Upper lobe of left lung (tissue), 6 donors: ENCODE measurements around the gene RBP3. TPM values are rescaled to one million over a fixed set of nuclear protein-coding genes. Genes with fewer than 3 reads are reported as not detected.
A peak's percentile ranks its signal among the peaks of the same experiment; 100 is the strongest.

Source experiments
- ATAC-seq, 2 donors: fragments of 200-7000 bp; cut with Tn5 transposase; one replicate each; pipeline ENCODE4 v1.9.1; 2022; ENCODE audit warnings: mild to moderate bottlenecking in 2 of 2, moderate library complexity in 2 of 2; ENCODE audit not compliant: low FRiP score in 2 of 2
- DNase-seq, 2 donors: peaks; one replicate each; pipeline ENCODE4 v3.0.0-alpha.2; 2019 to 2020
- H3K27ac ChIP-seq, 4 donors: fragments of 200-600 bp; sonication (generic); one replicate each; pipeline ENCODE4 v1.5.1; 2016 to 2019
- H3K27me3 ChIP-seq, 4 donors: fragments of 200-600 bp; sonication (generic); one replicate each; pipeline ENCODE4 v1.5.1; 2017 to 2019
- H3K36me3 ChIP-seq, 4 donors: fragments of 200-600 bp; sonication (generic); one replicate each; pipeline ENCODE4 v1.5.1; 2016 to 2019
- H3K4me1 ChIP-seq, 4 donors: fragments of 200-600 bp; sonication (generic); one replicate each; pipeline ENCODE4 v1.5.1; 2018 to 2019
- H3K4me3 ChIP-seq, 4 donors: fragments of 200-600 bp; sonication (generic); one replicate each; pipeline ENCODE4 v1.5.1; 2017 to 2019; ENCODE audit warnings: mild to moderate bottlenecking in 2 of 4, moderate library complexity in 1 of 4
- H3K9me3 ChIP-seq, 4 donors: fragments of 200-600 bp; sonication (generic); one replicate each; pipeline ENCODE4 v1.5.1; 2018 to 2019
- EP300 ChIP-seq, 4 donors: sonication (generic); formaldehyde crosslinking; IDR thresholded peaks; one replicate each; pipeline ENCODE4 v1.5.1; 2017; ENCODE audit warnings: antibody characterized with exemption in 4 of 4, control low read depth in 2 of 4
- POLR2A ChIP-seq, 4 donors: fragments of 450-650 bp; IDR thresholded peaks; one replicate each; pipeline ENCODE4 v1.5.1; 2016 to 2017; ENCODE audit warnings: antibody characterized with exemption in 4 of 4, mild to moderate bottlenecking in 2 of 4
- POLR2AphosphoS5 ChIP-seq, 2 donors: sonication (generic); formaldehyde crosslinking; IDR thresholded peaks; one replicate each; pipeline ENCODE4 v1.5.1; 2017; ENCODE audit warnings: antibody characterized with exemption in 2 of 2
- WGBS, 2 donors: methylation state at CpG; one replicate each; pipeline ENCODE4 v1.1.5; 2017 to 2018; 5-methylcytosine and 5-hydroxymethylcytosine counted together
- total RNA-seq, 6 donors: library from RNA; depleted of rRNA in 4 of 6; stranded (reverse); fragments of >200 nt in 4 of 6; gene quantifications; one replicate each; pipeline versions ENCODE4 v1.1.0 to v1.2.1, GENCODE V29; 2016 to 2021
- TF ChIP-seq, protein P1 (sequence below), 6 experiments: fragments of 450-650 bp in 4 of 6; fragments of 200-600 bp in 2 of 6; sonication (generic) in 2 of 6; IDR thresholded peaks; one replicate each; pipeline ENCODE4 v1.5.1; 2016 to 2019; ENCODE audit warnings: antibody characterized with exemption in 6 of 6
- donor health status: DM: no; HTN: no; CAD: no; lungs with moderate emphysema.
- donor health status: DM: no; HTN: yes; CAD: no; lungs with severe emphysema.

The RBP3 gene
- total RNA-seq, 6 donors from 2014 or later = not detected

DNA sequence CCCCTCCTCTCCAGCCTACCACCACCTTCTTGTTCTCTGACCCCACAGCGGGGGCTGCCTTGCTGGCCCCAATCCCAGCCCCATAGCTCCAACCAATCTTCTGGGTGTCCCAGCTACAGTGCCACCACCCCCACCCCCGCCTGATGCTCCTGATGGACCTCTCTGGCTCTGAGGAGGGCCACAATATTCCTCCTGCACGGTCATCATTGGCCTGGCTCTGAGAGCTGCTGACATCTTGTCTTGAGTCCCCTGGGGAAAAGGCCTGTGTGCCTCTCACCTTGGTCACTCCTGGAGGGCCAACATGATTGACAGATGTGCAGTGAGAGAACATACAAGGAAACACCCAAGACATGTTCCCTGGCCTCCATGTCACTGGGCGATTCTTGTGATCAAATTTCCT lies 18.3 kb upstream of the RBP3 start:
- H3K9me3 ChIP-seq = no peaks in the 10 kb centered on the region
- H3K27me3 ChIP-seq = no peaks in the 10 kb centered on the region
- DNase-seq (no peak), ATAC-seq (no peak)
- H3K27ac ChIP-seq = no peak overlapping the region
- no peak overlapping the region for H3K4me3 ChIP-seq
- TF ChIP-seq POLR2AphosphoS5 (IDR thresholded peaks at IDR 0.05) (no peak), POLR2A (IDR thresholded peaks at IDR 0.05) (no peak)
- no peaks in the 10 kb centered on the region for H3K36me3 ChIP-seq
- 82 to 92% methylated on average over 3 to 4 of the region's 4 CpGs for WGBS, 2 donors
- H3K4me1 ChIP-seq = no peaks in the 10 kb centered on the region

DNA sequence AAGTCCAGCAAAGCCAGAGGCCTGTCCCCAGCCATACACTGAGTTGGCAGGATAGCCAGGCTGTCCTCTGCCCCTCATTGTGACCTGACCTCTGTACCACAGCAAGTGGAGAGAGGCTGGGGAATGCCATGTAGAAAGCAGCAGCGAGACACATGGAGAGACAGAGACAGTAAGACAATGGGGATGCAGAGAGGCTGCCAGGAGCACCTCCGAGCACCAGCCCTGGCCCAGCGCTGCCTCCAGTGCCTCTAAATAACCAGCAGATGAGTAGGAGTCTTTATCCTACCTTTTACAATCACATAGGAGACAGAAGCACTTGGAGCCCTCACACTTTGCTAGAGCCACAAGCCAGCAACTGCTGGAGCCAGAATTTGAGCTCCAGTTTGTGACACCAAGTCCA lies 17.8 kb upstream of the RBP3 start:
- no peak for TF ChIP-seq EP300 (IDR thresholded peaks at IDR 0.05)
- no peak for TF ChIP-seq POLR2AphosphoS5 (IDR thresholded peaks at IDR 0.05)
- no peak for TF ChIP-seq POLR2A (IDR thresholded peaks at IDR 0.05)
- TF ChIP-seq, protein P1, sequence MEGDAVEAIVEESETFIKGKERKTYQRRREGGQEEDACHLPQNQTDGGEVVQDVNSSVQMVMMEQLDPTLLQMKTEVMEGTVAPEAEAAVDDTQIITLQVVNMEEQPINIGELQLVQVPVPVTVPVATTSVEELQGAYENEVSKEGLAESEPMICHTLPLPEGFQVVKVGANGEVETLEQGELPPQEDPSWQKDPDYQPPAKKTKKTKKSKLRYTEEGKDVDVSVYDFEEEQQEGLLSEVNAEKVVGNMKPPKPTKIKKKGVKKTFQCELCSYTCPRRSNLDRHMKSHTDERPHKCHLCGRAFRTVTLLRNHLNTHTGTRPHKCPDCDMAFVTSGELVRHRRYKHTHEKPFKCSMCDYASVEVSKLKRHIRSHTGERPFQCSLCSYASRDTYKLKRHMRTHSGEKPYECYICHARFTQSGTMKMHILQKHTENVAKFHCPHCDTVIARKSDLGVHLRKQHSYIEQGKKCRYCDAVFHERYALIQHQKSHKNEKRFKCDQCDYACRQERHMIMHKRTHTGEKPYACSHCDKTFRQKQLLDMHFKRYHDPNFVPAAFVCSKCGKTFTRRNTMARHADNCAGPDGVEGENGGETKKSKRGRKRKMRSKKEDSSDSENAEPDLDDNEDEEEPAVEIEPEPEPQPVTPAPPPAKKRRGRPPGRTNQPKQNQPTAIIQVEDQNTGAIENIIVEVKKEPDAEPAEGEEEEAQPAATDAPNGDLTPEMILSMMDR (IDR thresholded peaks at IDR 0.05) = no peak
- peak in 1 of 2 donors; percentile 12 for DNase-seq
- no peak for ATAC-seq
- no peaks in the 10 kb centered on the region for H3K27me3 ChIP-seq
- H3K9me3 ChIP-seq = no peaks in the 10 kb centered on the region
- no peaks in the 10 kb centered on the region for H3K36me3 ChIP-seq
- 89 to 90% methylated on average over 1 to 3 of the region's 3 CpGs for WGBS, 2 donors
- H3K4me3 ChIP-seq = no peak overlapping the region
- H3K4me1 ChIP-seq = no peaks in the 10 kb centered on the region
- H3K27ac ChIP-seq = no peak overlapping the region

DNA sequence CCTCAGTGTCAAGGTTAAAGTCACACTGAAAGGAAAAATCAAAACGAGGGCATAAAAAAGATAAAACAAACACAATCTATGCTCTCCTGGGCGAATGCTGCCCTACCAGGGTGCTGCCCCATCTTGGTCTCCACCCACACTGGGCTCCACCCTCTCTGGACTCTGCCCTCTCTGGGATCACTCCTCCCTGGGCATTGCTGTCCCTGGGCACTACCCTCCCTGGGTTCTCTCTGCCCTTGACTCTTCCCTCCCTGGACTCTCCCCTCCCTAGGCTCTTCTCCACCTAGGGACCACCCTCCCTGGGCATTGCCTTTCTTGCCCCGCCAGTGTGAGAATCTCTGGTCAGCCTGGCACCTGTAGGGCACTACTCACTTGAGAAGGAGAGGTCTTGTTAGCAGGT lies 17.4 kb upstream of the RBP3 start:
- Histone ChIP-seq H3K27me3 (no peaks in the 10 kb centered on the region), H3K36me3 (no peaks in the 10 kb centered on the region), H3K27ac (no peak overlapping the region), H3K4me3 (no peak overlapping the region), H3K4me1 (no peaks in the 10 kb centered on the region), H3K9me3 (no peaks in the 10 kb centered on the region)
- ATAC-seq (peak in 1 of 2 donors; percentile 53), DNase-seq (no peak)
- 68 to 72% methylated on average over 2 to 3 of the region's 3 CpGs for WGBS, 2 donors
- TF ChIP-seq, protein P1 (IDR thresholded peaks at IDR 0.05) = no peak
- TF ChIP-seq POLR2AphosphoS5 (IDR thresholded peaks at IDR 0.05) = no peak
- TF ChIP-seq POLR2A (IDR thresholded peaks at IDR 0.05) = no peak
- no peak for TF ChIP-seq EP300 (IDR thresholded peaks at IDR 0.05)

DNA sequence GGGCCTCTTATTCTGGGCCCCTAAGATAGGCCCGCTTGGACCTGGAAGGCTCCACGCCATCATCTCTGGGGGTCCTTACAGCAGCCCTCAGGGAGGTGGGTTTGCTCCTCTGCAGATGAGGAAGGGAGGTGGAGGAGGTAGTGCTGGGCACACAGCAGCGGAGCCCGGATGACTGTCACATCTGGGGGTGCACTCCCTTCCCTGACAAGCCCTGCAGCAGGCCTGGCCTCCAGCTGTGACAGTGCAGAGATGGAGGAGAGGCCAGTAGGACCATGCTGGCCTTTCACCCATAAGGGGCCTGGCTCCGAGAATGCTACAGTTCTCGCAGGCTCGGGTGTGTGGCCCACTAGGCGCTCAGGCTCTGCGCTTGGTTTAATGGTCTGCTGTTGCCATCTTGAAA lies 16.7 kb upstream of the RBP3 start:
- Histone ChIP-seq H3K4me3 (no peak overlapping the region), H3K27me3 (no peaks in the 10 kb centered on the region), H3K9me3 (no peaks in the 10 kb centered on the region), H3K36me3 (no peaks in the 10 kb centered on the region), H3K27ac (no peak overlapping the region), H3K4me1 (no peaks in the 10 kb centered on the region)
- ATAC-seq = no peak
- DNase-seq = peak in 1 of 2 donors; percentile 26
- TF ChIP-seq EP300 (IDR thresholded peaks at IDR 0.05) (no peak), POLR2AphosphoS5 (IDR thresholded peaks at IDR 0.05) (no peak), POLR2A (IDR thresholded peaks at IDR 0.05) (no peak)
- TF ChIP-seq, protein P1 (IDR thresholded peaks at IDR 0.05) = no peak
- WGBS, 2 donors = 98 to 100% methylated on average over 2 to 9 of the region's 9 CpGs

DNA sequence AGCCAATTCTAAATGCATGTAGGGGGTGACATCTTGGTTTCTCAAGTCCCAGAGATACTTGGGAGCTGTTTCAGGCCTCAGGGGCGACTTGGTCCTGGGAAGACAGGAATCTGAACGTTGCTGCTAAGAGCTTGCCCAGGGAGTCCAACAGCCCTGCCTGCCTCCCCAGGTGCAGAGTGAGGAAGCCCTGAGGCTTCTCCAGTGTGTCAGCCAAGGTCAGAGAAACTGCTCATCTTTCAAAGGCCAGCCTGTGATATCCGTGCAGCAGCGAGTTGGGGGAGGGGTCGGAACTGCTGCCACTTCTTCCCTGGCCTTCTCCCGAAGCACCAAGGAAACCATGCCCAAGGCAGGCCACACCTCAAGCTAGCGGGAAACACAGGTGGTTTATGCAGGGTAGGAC lies 16.2 kb upstream of the RBP3 start:
- no peak for ATAC-seq
- Histone ChIP-seq H3K36me3 (no peaks in the 10 kb centered on the region), H3K4me3 (no peak overlapping the region), H3K9me3 (no peaks in the 10 kb centered on the region), H3K4me1 (no peaks in the 10 kb centered on the region), H3K27me3 (no peaks in the 10 kb centered on the region), H3K27ac (no peak overlapping the region)
- DNase-seq = no peak
- 84 to 100% methylated on average over 1 to 7 of the region's 7 CpGs for WGBS, 2 donors
- TF ChIP-seq EP300 (IDR thresholded peaks at IDR 0.05) (no peak), POLR2A (IDR thresholded peaks at IDR 0.05) (no peak)

DNA sequence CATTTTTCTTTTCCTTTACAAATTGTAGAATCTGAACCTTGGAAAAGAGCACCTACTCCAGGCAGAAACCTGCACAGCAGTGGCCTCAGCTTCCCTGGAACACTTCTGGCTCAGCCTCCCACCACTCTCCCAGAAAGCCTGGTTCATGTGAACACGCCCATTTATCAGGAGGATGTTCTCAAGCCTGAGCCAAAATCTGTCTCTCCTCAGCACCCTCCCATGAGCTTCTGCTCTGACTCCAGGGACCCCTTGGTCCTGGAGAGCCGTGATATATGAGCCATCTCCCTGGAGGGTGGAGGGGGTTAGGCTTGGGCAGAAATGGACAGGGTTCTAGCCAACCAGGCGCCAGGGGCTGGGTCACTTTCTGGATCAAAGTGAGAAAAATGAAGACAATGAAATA lies 15.8 kb upstream of the RBP3 start:
- H3K4me3 ChIP-seq = no peak overlapping the region
- DNase-seq (no peak), ATAC-seq (no peak)
- 81% methylated on average over 3 of the region's 3 CpGs for WGBS, 2 donors
- H3K4me1 ChIP-seq = no peaks in the 10 kb centered on the region
- H3K9me3 ChIP-seq = no peaks in the 10 kb centered on the region
- no peaks in the 10 kb centered on the region for H3K27me3 ChIP-seq
- no peaks in the 10 kb centered on the region for H3K36me3 ChIP-seq
- H3K27ac ChIP-seq = no peak overlapping the region
- TF ChIP-seq EP300 (IDR thresholded peaks at IDR 0.05) = no peak
- TF ChIP-seq, protein P1 (IDR thresholded peaks at IDR 0.05) = no peak
- no peak for TF ChIP-seq POLR2AphosphoS5 (IDR thresholded peaks at IDR 0.05)
- no peak for TF ChIP-seq POLR2A (IDR thresholded peaks at IDR 0.05)
